ENCODE data around the gene PAM16. TPM values are rescaled to one million over a fixed set of nuclear protein-coding genes. Genes with fewer than 3 reads are reported as not detected.

The PAM16 gene
- total and polyA plus RNA-seq, 5 donors: 57.6 to 131 (median 59.8) TPM

DNA sequence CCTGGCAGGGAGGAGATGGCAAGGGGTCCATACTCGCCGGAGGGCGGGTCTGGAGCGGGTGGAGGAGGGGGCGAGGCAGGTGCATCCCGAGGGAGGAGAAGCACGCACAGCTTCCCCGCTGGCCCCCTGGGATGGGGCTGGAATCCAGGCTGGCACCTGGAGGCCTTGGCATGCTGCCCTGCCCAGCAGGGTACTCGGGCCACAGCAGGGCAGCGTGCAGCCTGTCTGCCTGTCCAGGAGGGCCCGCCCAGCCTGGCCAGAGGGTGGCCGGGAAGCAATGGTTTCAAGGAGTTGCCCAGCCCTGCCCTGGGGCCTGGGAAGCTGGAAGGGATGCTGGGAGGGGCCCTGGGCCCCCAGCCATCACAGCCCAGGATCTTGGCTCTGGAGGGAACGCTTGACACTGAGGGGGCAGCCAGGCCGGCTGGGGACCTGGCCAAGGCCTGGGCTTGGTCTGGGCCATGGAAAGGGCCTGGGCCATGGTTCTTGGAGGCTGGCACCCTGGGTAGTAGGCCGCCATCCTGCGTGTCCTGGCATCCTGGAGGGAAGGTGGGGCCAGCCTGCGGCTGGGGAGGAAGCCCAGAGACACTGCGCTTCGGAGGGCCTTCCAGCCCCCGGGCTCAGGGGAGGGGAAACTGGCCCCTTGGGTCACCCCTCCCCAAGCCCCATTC, 34.1 kb downstream of the PAM16 start:
- DNase-seq (peak; percentile 80 to 92 (median 91)), ATAC-seq (peak; percentile 54 to 58)
- H3K4me1 ChIP-seq (ENCODE audit: control insufficient read depth, insufficient read depth, low read length): peaks cover 20% of the 10 kb centered on the region
- peak overlapping the region; percentile 86 for H3K27ac ChIP-seq (ENCODE audit: low read length)
- H3K27me3 ChIP-seq (ENCODE audit: control insufficient read depth, insufficient read depth): no peaks in the 10 kb centered on the region
- intact Hi-C loops (cut with DNase I): no loop called here
- peak overlapping the region; percentile 89 for H3K4me3 ChIP-seq (ENCODE audit: low read length)
- H3K9me3 ChIP-seq (ENCODE audit: control insufficient read depth, low read length): no peaks in the 10 kb centered on the region
- WGBS: 17% methylated on average over 20 of the region's 20 CpGs

DNA sequence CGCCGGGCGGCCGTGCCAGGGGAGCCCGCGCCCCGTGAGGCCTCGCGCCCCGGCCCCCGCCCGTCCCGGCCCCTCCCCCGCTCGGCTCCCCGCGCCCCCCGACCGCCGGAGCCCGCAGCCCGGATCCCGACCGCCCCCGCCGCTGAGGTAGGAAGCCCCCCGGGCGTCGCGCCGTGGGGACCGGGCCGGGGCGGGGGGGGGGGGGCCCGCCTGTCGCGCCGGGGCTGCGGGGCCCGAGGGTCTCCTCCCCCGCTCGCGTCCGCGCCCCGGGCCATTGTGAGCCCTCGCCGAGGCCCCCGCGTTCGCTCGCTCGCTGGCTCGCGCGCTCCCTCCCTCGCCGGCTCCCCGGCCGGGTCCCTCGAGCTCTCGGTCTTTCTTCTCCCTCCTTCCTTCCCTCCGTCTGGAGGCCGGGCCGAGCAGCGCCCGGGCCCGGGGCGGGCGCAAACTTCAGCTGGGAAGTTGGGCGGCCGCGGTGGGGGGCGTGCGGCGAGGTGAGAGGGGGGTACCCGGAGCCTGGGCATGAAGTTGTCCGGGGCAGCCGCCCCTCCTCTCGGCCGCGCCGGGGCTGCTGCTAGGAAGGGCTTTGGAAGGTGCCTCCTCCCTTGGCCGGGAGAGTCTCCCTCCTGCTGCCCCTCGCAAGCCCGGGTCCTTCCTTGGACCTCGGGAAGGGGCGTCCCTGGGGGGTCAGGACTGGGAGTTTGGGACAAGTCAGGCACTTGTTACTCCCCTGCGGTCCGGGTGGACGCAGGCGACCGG, 34.8 kb downstream of the PAM16 start:
- Histone ChIP-seq H3K27ac (ENCODE audit: low read length) (peak overlapping the region; percentile 86), H3K4me1 (ENCODE audit: control insufficient read depth, insufficient read depth, low read length) (peaks cover 20% of the 10 kb centered on the region), H3K4me3 (ENCODE audit: low read length) (peak overlapping the region; percentile 89), H3K27me3 (ENCODE audit: control insufficient read depth, insufficient read depth) (no peaks in the 10 kb centered on the region), H3K9me3 (ENCODE audit: control insufficient read depth, low read length) (no peaks in the 10 kb centered on the region)
- DNase-seq: peak in 1 of 3 donors; percentile 62
- WGBS: 2% methylated on average over 87 of the region's 93 CpGs
- ATAC-seq: no peak
- intact Hi-C loops (cut with DNase I): no loop called here

DNA sequence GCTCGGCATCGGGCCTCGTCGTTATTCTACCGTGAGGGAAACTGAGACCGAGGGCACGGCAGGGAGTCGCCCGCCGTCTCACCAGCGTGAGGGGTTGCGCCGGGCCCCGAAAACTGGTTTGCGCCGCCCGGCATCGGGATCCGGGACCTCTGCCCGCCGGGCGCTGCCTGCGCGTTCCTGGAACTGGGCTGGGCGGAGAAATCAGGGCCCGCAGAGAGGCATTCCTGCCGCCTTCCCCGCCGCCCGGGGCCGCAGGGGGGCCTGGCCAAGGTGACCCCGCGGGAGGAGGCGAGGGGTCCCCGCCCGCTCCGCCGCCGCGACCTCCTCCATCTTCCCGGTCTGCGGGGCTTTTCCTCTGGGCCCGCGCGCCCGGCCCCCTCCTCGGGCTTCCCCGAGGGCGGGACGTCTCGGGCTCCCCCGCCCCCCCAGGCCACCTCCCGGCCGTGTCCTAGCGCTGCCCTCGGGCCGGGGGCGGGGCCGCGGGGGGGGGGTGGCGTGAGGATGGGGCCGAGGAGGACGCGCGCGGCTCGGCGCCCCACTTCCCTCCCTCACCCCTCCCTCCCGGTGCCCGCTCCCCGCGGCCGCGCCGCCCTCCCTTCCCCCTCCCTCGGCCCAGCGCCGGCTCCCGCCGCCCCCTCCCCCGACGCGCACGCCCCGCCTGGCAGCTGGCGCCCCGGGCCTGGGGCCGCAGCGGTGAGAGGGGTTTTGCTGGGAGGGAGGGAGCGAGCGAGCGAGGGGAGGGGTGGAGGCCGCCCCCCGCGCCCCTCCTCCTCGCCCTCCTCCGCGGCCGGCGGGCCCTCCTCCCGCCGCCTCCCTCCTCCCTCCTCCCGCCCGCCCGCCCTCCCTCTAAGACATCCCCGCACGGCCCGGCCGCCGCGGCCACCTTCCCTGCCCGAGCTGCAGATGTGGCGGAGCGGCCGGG, 35.7 kb downstream of the PAM16 start, which contains the start of gene GLIS2:
Gene GLIS2 (plus strand): TSS at position 882 of the 922 bp plus-strand sequence. CDS start 16,214 bp downstream, outside the sequence.
- under 1% methylated on average over 97 of the region's 115 CpGs for WGBS
- Histone ChIP-seq H3K27me3 (ENCODE audit: control insufficient read depth, insufficient read depth) (no peaks in the 10 kb centered on the region), H3K4me1 (ENCODE audit: control insufficient read depth, insufficient read depth, low read length) (peaks cover 20% of the 10 kb centered on the region), H3K27ac (ENCODE audit: low read length) (peak within 1 kb of the TSS; percentile 86), H3K9me3 (ENCODE audit: control insufficient read depth, low read length) (no peaks in the 10 kb centered on the region), H3K4me3 (ENCODE audit: low read length) (peak within 1 kb of the TSS; percentile 89)
- ATAC-seq (peak; percentile 77 to 81), DNase-seq (peak; percentile 81 to 92 (median 92))
- intact Hi-C loops (cut with DNase I): no loop called here

DNA sequence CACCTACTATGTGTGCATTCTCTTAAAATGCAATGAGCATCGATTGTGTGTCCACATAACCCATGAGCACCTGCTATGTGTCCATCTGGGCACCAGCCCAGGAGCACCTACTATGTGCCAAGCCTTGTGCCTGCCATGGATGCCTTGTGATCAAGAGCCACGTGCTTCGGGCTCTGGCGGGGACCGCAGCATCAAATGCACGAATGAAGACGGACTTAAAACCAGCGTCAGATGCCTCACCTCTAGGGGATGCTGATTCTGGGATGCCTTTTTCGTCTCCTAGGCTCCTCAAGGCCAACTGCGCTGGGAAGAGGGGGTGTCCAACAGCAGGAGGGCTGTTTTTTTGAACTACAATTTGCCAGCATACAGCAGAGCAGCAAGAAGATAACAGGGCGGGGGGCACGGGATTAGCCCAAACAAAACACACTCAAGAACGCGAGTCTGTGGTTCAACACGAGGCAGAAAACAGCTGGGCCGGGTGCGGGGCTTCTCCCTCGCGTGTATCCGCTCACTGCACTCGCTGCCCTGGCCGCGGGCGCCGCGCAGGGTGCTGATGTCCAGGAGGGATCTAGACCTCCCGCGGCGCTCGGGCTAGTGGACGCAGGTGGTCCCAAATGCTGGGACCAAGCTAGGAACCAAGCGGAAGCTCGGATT, 36.5 kb downstream of the PAM16 start:
- ATAC-seq (peak in 1 of 2 donors; percentile 0), DNase-seq (peak in 2 of 3 donors; percentile 77 to 83)
- intact Hi-C loops (cut with DNase I): no loop called here
- Histone ChIP-seq H3K27me3 (ENCODE audit: control insufficient read depth, insufficient read depth) (no peaks in the 10 kb centered on the region), H3K9me3 (ENCODE audit: control insufficient read depth, low read length) (no peaks in the 10 kb centered on the region), H3K27ac (ENCODE audit: low read length) (peak overlapping the region; percentile 76), H3K4me3 (ENCODE audit: low read length) (peak overlapping the region; percentile 89), H3K4me1 (ENCODE audit: control insufficient read depth, insufficient read depth, low read length) (peaks cover 18% of the 10 kb centered on the region)
- WGBS: 3% methylated on average over 33 of the region's 33 CpGs

DNA sequence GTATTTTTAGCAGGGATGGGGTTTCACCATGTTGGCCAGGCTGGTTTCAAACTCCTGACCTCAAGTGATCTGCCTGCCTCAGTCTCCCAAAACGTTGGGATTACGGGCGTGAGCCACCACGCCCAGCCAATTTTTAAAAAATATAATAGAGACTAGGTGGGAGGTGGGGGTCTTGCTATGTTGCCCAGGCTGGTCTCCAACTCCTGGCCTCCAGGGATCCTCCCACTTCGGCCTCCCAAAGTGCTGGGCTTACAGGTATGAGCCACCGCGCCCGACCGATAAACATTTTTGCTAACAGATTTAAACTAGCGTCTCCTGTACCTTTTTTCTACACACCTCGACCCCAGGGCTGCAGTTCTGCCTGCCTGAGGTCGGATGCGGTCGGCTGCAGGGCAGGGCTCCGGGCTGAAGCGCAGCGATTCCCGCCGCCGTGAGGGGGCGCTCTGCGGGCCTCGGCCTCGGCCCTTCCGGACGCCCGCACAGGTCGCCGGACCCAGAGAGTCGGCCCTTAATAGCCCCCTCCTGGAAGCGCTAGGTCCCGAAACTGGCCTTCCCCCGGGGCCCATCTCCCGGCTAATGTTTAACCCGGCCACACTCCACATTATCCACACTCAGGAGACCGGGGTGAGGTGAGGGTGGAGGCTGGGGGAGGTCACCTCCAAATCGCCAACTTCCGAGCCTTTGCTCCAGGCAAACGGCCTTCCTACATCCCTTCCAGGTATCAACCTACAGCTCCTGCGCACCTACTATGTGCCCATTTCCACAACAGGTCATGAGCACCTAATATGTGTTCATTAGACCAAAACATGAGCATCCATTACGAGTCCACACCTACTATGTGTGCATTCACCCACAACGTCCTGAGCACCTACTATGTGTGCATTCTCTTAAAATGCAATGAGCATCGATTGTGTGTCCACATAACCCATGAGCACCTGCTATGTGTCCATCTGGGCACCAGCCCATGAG, 37.3 kb downstream of the PAM16 start:
- no peak overlapping the region for H3K27ac ChIP-seq (ENCODE audit: low read length)
- H3K4me3 ChIP-seq (ENCODE audit: low read length): no peak overlapping the region
- H3K9me3 ChIP-seq (ENCODE audit: control insufficient read depth, low read length): no peaks in the 10 kb centered on the region
- DNase-seq (peak; percentile 51 to 81 (median 73)), ATAC-seq (no peak)
- H3K27me3 ChIP-seq (ENCODE audit: control insufficient read depth, insufficient read depth): no peaks in the 10 kb centered on the region
- peaks cover 11% of the 10 kb centered on the region for H3K4me1 ChIP-seq (ENCODE audit: control insufficient read depth, insufficient read depth, low read length)
- WGBS: 19% methylated on average over 43 of the region's 43 CpGs
- intact Hi-C loops (cut with DNase I): no loop called here

DNA sequence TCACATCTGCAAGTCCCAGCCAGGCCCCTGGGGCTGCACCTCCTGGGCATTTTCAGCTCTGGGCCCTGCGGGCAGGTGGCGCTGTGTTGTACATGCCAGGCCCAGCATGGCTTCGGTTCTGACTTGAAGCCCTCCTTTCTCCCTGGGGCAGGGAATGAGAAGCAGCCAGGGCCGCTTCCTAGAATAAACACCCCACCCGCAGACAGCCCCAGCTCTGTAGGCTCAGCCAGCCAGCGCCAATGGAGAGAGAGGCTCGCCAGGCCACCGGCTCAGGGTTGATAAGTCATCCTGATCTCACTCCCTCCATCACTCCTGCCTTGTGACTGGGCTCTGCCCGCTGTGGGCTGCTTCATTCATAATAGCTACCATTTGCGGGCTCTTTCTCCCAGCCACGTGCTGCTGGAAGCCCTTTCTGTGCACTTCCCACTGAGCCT, 41.3 kb downstream of the PAM16 start:
- peak; percentile 1 to 23 for ATAC-seq
- Histone ChIP-seq H3K4me3 (ENCODE audit: low read length) (no peak overlapping the region), H3K27me3 (ENCODE audit: control insufficient read depth, insufficient read depth) (no peaks in the 10 kb centered on the region), H3K9me3 (ENCODE audit: control insufficient read depth, low read length) (no peaks in the 10 kb centered on the region), H3K4me1 (ENCODE audit: control insufficient read depth, insufficient read depth, low read length) (peaks cover 7% of the 10 kb centered on the region), H3K27ac (ENCODE audit: low read length) (peak overlapping the region; percentile 47)
- intact Hi-C loops (cut with DNase I): no loop called here
- peak; percentile 61 to 83 (median 78) for DNase-seq
- WGBS: 39% methylated on average over 11 of the region's 11 CpGs

DNA sequence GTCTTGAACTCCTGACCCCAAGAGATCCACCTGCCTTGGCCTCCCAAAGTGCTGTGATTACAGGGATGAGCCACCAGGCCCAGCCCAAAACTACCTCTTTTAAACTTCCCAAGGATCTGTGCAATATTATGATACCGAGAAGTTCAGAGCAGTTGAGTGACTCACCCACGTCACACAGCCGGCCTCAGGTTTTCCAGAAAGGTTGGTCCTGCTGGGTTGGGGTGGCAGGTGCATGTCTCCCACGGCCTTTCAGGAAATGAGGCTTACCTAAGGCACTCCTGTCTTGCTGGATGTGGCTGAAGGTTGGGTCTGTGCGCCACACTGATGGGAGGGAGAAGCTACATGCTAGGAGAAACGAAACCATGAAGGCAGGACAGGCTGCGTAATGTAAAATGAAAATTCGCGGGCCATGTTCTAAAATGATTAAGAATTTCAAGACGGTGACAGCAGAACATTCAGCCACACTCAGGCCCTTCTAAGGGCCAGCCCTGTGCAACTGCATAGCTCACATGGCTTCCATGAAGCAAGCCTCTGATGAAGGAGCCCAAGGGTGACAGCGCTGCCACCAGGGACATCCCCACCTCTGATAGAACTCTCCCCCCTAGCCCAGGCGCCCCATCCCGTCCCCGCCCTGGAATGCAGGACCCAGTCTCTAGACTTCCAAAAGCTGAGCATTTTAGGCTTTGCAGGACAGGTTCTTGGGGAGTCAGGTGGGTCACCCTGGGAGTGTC, 41.9 kb downstream of the PAM16 start:
- ATAC-seq: no peak
- WGBS: 89% methylated on average over 14 of the region's 14 CpGs
- Histone ChIP-seq H3K4me3 (ENCODE audit: low read length) (no peak overlapping the region), H3K27ac (ENCODE audit: low read length) (peak overlapping the region; percentile 47), H3K9me3 (ENCODE audit: control insufficient read depth, low read length) (no peaks in the 10 kb centered on the region), H3K4me1 (ENCODE audit: control insufficient read depth, insufficient read depth, low read length) (peaks cover 7% of the 10 kb centered on the region), H3K27me3 (ENCODE audit: control insufficient read depth, insufficient read depth) (no peaks in the 10 kb centered on the region)
- intact Hi-C loops (cut with DNase I): no loop called here
- DNase-seq: no peak

DNA sequence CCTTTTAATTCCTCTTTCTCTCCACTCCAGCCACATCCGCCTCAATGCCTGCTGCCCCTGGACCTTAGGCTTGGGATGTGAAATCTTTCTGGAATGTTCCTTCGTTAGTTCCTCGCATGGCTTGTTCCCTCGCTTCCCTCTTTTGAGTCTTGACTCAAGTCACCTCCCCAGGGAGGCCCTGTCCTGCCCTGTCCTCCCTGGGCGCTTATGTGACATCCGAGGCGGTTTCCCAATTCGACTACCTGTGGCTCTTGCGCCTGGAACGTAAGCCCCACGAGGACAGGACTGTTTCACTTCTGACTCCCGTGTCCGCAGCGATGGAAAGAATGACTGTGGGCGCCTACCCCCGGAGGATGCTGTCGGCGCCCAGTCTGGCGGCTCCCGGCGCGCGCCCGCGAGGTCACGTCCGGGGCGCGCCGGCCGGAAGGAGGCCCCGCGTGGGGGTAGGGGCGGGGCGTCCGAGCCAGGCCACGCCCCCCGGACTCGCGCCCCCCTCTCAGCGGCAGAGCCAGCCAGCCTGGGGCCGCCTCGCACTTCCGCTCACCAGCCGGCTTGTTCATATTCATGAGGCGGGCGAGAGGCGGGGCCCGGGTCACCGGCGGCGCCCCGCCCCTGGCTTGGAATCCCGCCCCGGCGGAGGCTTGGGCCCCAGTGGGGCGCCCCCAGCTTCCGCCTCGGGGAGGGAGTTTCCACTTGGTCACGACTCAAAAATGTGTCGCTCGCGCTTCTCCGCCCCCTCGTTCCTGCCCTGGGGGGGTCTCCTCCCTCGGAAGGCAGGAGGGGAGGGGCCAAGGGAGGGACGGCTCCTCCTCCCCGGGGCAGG, 43.7 kb downstream of the PAM16 start:
- H3K27ac ChIP-seq (ENCODE audit: low read length): peak overlapping the region; percentile 87
- peak overlapping the region; percentile 41 for H3K4me3 ChIP-seq (ENCODE audit: low read length)
- DNase-seq (peak; percentile 97 to 99 (median 98)), ATAC-seq (peak; percentile 96 to 97)
- peaks cover 5% of the 10 kb centered on the region for H3K4me1 ChIP-seq (ENCODE audit: control insufficient read depth, insufficient read depth, low read length)
- H3K27me3 ChIP-seq (ENCODE audit: control insufficient read depth, insufficient read depth): no peaks in the 10 kb centered on the region
- WGBS: 4% methylated on average over 68 of the region's 68 CpGs
- no peaks in the 10 kb centered on the region for H3K9me3 ChIP-seq (ENCODE audit: control insufficient read depth, low read length)
- intact Hi-C loops (cut with DNase I): no loop called here
